Stimulated activated CD4-positive, alpha-beta T cell treated with anti-CD3 and anti-CD28 coated beads, TNF-alpha, amount 100 ng/mL, for 24 hours (primary cell): Measurements from ENCODE around the gene PPP1R9A.

ENCODE experiments used
- DNase-seq, 3 experiments: peaks; one replicate each; pipeline ENCODE4 v3.0.0-alpha.2; 2020; ENCODE audit warnings: low read depth in 3 of 3

PPP1R9A gene

DNA sequence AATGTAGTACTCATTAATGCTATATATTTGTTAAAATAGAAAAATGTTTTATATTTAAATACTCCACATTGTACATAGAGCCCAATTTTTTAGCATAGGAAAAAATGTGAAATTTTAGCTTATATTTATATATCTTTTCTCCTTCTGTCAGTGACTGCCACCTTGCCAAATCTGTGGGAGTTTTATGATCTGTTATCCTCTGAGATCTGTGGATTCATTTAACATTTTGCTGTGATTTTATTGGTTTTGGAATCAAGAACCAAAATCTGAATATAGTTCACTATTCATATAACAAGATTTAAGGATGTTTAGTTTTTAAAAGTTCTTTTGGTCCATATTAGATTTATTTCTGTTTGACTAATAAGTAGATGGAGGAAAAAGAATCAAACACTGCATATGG is 127.9 kb downstream of the PPP1R9A start:
- no peak for DNase-seq

DNA sequence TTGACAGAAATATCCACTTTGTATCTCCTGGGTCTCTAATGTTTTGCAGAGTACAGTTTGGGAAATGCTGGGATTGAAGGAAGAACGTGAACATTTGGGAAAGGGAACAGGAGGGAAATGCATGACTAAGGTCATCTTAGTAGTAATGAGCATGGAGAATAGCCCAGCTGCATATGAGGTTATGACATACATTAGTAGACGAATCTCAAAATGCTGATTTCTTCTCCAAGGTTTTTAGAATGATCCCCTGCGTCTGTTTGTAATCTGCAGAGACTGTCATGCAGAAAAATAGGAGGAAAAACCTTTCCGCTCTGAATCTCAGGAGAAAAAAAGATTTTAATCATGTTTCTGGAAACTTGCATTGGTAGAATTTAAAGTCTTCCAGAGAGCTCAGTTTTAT is 133.6 kb downstream of the PPP1R9A start:
- no peak for DNase-seq

DNA sequence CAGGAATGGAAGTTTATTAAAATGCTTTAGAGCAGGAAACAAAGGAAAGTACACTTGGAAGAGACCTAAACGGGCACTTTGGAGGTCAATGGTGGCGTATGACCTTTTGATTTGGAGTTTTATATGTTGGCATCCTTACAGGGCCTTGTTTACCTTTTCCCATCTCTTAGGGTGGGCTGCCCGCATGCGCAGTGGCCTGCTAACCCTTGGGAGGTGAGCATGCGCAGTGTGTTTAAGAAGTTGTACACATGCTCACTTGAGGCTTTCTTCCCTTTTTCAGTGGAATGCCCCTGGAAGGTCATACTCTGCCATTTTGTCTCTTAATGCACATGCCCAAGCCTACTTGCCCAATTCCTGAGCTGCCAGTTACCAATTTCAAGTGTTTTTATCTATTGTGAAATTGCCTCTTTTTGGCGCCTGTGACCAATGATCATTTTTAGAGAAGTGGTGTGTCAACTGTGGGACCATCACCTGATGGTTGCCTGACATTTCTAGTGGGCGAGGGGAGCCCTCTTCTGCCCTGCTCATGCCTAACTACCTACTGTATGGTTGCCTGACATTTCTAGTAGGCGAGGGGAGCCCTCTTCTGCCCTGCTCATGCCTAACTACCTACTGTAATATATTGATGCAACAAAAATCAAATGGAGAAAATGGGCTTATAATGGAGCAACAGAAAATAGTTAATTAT is 138.0 kb downstream of the PPP1R9A start:
- no peak for DNase-seq

DNA sequence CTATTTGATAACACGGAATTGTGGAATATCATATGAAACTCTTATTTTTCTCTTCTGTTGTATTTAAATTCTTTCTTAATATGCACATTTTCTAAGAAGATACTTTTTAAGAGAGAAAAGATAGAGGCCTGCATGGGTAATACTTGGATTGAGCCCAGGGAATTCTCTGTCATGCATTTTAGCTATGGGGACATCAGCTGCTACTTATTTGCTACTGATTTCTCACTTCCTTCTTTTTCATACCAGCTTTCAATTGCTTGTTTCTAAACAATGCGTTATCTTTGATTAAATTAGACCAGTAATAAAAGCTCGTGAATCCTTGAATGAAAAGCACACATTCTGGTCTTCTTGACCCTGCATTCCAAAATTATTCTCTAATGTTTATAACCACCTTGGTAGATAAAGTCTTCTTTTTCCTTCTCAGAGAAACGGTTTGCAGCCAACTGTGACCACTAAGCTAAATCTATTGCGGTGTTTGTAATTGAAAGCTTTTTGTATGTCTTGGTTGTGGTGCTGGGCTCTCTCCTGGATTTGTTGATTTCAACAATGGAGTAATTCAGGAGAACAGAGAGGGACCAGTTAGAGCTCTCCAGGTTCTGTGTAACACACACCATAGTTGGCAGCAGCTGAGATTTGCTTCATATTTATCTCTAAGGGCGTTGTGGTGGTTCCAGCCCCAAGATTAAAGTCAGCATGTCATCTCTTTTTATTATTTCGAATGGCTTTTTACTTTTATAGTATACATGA is 139.3 kb downstream of the PPP1R9A start:
- no peak for DNase-seq

DNA sequence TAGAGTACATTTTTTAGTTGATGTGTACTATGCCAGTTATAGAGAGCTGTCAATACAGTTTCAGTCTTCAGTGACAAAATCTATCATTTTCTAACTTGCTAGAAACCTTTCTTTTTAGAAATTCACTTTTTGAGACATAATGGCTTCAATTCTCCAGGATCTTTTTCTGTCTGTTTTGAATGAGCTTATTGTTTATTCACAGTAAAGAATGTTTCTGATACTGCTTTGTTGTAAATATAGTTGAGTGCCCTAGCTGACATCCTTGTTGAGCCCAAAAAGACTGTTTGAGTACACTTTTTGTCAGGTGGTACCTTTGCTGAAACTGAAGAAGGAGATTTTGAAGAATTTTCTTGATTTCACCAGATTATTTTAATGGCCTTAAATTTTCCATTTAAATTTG is 139.9 kb downstream of the PPP1R9A start:
- no peak for DNase-seq

DNA sequence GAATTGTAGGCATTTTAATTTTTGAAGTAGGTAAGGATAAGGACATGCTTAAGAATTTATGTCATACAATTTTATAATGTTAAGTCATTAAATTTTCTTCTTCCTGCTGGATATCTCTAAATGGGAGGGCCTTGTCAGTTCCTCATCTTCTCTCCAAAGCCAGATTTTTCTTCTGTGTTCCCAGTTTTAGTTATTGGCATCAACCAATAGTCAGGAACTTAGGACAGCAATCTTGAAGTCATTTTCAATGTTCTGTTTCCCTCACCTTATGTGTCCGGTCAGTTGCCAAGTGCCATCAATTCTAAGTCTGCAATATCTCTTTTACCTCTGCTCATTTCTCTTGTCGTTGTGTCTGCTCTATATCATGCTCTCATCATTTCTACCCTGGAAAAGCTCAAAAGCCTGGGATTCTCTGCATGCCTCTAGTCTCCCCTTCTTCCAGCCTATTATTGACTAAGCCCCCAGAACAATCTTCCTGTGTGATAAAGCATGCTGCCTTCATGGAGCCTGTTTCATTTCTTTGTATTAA is 145.2 kb downstream of the PPP1R9A start:
- no peak for DNase-seq

DNA sequence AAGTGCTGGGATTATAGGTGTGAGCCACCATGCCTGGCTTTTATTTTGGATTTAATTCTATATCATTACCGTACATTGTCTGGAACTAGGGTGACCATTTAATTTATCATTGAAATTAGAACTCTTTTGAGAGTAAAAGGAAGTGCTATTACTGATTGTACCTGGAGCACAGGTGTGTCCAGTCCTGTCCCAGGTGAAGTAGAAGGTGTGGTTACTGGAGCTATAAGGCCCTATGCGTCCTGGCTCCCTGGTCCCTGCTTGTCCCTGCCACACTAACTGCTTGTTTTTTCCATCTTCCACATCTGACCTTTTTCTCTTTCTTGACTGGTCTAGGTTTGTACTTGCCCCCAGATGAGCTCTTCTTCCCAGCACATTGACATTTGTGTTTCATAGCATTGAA is 147.0 kb downstream of the PPP1R9A start:
- no peak for DNase-seq

DNA sequence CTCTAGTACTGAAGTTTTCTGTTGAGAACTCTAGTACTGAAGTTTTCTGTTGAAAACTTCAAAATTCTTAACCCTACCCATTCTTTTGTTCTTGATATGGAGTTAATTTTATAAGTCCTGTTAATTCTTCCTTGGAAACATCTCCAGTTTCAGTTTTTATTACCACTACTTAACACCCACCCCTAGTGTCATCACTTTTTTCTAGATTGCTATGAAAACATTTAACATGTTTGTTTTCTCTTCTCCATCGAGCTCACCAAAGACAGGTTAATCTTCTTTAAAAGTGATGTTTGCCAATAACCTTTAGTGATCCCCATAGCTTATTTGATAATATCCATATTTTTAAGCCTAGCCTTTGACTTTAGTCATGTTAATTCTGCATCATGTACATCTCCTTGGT is 147.9 kb downstream of the PPP1R9A start:
- DNase-seq: no peak

DNA sequence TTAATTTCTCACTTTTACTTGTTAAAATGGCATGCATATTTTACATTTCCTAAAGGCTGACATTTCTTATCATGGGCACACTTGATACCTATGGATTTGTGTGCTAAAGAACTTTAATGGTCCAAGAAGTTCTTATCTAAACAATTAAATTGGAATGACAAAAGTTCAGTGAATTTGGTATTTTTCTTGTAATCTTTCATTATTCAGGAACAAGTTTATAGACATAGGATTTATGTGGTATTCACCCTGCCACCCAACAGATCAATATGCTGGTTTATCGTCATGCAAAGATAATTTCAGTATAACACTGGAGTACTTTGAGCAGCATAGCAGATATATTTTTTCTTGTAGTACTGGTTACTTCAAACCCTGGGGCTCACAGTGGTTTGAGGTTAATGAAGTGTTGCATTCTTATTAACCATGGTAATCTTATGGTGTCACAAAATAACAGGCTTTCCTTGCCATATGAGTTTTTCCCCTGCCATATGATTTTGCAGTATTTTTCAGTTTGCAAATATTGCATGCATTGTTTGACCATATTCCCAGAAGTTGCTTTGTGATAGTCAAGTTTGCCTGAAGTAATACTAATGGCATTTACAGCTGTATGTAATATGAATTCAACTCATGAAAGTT is 148.8 kb downstream of the PPP1R9A start:
- DNase-seq: no peak

DNA sequence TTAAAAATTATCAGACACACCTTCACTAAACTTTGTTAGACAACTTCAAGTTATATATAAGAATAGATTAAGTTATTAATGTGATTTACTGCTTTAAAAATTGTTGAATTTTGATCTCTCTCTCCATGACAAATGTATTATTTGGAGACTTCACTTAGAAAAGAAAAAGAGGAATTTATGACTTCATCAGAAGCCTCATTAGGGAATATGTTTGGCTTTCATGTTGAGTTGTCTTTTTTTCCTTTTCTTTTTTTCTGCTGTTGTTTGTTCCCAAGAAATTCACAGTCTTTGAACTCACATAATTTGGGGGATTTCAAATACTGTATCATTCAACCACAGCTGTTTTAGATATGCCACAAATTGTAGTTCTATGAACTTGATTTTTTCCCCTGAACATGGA is 149.5 kb downstream of the PPP1R9A start:
- no peak for DNase-seq

DNA sequence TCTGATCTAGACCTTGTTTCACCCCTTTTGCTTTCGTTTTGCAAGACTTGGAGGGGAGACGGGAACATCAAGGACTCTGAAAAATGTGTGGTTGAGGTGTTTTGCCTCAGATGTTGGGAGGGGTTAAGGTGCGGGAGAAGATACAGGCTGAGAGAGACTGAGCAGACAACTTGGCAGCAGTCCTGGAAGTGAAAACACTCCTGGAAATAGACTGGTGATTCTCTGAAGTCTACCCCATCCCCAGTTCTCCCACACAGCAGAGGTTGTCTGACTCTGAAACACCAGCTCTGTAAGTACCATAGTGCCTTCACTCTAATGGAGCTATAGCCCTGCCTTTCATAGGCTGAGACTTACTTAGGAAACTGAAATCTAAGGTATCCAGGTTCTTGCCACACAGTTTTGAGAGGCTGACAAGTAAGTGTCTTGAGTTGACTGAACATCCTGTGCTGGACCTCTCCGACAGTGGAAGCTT is 152.5 kb downstream of the PPP1R9A start:
- DNase-seq: no peak

DNA sequence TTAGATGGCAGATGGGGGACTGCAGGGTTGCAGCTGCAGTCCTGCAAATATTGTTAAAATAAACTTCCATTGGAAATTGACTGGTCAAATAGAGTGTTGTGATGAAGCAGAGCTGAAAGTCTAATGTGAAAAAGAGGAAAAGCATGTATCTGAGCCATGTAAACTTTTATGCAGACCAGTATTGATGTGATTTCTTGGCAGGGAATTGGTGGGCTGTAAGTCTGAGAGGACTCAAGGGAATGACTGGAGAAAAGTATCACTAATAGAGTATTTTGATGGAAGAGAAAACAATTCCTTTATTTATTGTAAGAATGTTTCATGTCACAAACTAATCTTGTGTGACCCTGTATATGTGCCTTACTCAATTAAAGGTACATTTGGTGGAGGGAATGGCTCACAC is 155.5 kb downstream of the PPP1R9A start:
- DNase-seq: no peak

DNA sequence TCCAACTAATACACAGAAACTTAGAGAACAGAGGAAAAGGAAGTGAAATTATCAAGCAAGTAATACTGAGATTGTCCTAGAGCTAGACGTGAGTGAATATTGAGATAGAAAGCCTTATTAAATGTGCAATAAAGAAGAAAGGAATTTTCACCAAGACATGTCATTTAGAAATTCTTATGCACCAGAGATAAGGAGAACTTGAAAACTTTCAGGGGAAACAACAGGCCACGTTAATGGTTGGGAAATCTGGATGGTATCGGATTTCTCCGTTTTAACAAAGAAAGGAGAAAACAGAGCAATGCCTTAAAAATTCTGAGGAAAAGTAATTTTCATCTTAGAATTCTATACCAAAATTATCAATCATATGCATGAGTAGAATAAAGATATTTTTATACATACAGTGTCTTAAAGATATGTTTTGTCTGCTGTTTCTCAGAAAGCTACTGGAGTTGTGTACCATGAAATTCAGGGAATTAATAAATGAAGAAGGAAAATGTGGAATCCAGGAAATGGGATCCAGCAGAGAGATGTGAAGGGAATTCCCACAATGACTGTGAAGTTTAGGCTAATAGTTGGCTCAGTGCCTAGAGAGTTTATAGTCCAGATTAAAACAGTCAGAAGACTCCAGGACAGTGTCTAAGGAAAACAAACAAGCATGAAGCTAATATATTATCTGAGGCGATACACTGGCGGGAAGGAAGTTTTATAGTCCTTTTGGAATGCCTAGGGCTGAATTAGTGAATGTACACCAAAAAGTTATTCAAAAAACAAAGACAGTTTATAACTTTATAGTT is 159.5 kb downstream of the PPP1R9A start:
- no peak for DNase-seq

DNA sequence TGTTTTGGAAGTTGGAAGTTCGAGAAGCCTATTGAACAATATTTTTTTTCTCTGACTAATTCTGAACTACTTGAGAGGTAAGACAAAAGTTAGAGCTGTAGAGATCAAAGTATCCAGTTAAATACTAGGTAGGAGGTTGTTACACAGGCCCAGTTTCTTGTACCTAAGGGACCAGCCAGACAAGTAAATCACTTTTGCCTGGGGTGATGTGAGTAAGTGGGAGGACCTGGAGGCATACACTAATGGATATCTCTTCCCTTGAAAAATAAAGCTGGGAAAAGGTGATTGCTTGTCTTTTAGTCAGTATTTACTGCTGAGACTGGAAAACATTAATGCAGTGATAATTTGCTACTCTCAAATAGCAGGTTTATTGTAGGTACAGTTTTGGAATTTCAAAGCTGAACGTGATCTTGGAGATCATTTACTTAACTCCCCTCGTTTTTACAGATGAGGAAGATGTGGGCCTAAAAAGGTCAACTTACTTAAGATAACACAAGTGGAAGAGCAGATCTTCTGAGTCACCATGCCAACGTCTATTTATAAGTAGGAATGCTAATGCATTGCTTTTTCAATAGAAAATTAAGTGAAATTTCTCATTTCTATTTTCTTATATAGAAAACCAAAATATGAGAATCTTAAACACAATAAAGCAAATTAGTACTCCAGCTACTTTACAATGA is 181.3 kb downstream of the PPP1R9A start:
- DNase-seq: no peak

DNA sequence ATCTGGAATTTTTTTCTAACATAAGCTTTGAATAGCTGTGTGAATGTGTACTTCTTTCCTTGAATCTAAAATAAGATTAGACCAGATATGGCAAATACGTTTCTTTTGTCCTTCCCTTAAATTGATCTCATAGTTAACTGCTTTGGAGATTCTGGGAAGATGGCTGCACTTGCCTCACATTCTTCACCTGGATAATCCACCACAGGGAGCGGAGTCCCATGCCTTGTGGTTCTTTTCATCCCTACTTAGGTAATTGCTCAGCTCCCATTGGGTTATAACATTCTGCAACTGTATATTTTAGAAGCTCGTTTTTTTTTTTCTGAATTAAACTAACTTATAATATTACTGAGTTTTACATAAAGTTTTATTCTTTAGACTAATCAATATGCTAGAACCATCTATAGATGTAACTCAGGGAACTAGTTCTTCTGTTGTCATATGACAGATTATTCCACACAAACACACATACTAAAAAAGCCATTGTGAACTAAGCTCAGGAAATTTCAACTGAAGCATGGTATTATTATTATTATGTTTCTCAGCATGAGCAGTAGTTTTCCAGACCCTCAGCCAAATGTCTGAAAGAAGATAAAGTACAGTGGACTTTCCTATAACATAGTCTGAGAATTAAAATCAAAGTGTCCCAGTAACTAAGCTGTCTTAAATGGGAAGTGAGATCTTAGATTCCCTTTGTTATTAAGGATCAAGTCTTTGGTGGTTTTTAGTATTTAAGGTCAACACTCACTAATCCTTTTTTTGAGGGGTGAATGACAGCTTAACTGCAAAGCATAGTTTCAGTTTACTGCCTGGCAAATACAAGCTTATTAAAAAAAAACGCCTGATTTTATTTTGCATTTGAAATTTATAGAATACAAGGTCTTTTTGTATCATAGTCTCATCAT is 182.3 kb downstream of the PPP1R9A start:
- no peak for DNase-seq

DNA sequence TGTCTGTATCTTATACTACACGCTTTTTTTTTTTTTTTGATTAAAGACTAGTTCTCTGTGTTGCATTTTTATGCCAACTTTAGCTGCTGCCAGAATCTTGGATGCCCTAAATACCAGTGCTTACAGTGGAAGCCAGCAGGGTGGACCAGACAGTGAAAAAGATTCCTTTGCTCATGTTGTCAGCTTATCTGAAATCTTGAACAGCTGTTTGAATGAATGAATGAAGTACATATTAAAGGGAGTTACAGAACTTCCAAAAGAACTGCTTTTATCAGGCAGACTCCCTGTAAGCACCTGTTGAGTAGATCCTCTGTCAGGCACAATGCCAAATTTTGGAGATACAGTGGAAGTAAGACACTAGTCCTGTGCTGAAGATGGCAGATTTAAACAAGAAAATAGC is 184.9 kb downstream of the PPP1R9A start:
- DNase-seq: no peak

DNA sequence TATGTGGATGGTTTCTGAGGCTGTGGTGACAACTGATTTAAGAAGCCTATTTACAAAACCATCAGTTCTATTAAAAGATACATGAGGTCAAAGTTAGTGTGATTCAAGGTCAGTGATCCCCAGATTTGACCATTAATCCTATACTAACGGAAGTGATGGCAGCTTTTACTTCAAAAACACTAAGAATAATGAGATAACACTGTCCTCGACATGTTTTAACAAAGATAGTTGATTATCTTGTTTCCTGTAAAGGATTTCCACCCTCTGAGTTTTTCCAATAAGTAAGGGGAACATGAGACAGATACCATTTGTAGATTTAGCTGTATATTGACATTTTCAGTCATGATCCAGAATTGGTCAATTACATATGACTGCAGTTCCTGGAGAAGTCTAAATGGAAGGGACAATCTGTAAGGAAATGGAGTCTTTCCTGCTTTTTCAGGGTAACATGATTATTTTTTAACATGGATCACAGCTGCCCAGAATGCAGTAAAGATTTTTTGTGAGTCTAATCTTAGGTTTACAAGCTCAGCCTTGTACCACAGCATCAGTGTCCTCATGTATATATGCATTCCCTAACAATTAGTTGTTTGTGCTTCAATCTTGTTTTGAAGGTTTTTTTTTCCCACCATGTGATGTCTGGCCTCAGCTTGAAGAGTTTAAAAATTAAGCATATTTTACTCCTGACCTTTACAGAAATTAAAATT is 188.0 kb downstream of the PPP1R9A start:
- no peak for DNase-seq

DNA sequence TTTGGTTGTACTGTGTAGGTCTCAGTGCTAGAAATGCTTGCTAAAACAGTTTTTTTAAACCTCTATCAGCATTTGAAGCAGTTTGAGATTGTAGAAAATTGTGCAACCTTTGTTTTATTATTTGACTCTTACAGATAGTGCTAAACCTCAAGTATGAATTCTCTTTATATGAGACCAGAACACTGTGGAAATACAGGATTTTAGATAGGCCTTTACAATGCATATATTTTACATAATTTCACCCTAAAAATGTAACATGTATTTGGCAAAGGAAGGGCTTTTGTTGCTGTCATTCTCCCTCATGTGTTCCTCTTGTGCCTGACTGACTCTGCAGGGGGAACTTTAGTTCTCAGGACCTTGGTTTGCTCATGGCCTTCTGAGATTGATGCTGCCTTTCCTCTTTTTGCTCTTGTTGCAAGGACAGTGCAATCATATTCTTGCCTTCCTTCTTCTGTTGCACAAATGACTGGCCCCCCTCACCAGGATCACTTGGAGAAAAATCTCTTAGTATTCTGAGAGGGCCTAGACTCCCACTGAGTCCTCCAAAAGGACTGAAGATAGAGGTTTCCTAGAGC is 188.7 kb downstream of the PPP1R9A start:
- DNase-seq: no peak

DNA sequence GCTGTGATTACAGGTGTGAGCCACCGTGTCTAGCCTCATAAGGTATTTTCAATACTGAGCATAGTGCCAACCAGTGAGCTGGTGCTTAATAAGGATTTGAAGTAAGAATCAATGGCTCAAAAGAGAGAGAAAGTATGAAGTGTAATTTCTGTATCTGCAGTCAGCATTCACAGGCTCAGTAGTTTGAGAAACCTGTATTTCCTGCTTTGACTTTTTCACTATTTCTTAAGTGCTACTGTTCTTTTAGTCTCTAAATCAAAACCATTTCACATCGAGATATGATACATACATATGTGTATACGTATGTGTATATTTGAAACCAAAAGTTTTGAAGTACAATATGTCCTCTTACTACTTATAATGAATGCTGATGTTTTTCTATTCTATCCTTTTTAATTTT is 189.9 kb downstream of the PPP1R9A start:
- no peak for DNase-seq
